HG03558 (cell line): ENCODE data around the gene ERMN.
"Not testable (repeated sequence)": the region's sequence is repeated elsewhere in the genome, so short reads cannot be mapped to it uniquely, and the experiment has no call there.

ENCODE experiments used
- ATAC-seq: cut with Tn5 transposase; IDR thresholded peaks from one replicate; pipeline ENCODE4 v1.9.1; 2021; ENCODE audit warnings: moderate number of reproducible peaks; ENCODE audit not compliant: unreplicated experiment; ENCODE audit errors: extremely low read depth

ERMN gene

DNA sequence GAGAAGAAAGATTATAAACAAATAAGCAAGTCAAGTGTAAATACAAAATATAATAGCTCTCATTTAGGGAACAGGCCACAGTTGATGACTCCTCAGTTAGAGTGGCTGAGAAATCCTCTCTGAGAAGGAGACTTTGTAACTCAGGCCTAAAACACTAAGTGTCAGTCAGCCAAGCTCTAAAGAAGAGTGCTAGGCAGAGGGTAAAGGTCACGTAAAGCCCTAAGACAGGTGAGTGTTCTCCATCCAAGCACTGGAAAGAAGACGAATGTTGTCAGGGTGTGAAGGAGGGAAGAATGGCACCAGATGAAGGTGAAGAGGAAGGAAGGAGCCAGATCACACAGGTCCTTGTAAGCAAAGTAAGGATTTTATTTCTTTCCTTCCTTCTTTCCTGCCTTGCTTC is 24.3 kb downstream of the ERMN start:
- no peak for ATAC-seq

DNA sequence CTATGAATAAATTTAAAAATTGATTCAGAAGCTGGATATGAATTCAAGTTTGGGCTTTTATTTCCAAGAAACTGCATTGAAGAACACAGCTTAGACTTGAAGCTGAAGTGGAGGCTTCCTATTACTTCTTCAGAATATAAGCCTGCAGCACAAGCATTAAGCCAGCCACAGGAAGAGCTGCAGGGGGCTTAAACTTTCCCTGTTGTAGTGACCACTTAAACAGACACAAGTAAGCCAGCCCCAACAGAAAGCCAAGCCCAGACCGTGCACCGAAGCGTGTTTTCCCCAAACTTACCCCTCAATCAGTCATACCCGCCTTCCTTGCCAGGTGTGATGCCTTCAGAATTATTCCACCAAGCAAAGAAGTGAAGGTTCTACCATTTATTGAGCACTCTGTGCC is 28.7 kb downstream of the ERMN start:
- no peak for ATAC-seq

DNA sequence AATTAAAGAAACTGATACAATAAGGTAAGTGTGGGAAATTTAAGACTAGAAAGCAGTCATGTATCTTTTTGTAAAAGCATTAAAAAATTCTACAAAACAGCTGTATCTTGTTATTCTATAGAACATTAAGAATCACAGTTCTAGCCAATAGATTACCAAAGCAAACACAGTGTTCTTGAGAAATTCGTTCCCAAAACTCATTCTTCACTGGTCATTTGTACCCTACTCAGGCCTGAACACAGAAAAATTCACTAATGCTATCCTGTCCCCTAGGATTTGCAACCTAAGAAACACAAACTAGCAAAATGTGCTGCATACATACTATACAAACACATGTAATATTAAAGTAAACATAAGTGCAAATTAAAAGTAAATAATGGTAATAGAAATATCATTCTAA is 29.1 kb downstream of the ERMN start:
- no peak for ATAC-seq

DNA sequence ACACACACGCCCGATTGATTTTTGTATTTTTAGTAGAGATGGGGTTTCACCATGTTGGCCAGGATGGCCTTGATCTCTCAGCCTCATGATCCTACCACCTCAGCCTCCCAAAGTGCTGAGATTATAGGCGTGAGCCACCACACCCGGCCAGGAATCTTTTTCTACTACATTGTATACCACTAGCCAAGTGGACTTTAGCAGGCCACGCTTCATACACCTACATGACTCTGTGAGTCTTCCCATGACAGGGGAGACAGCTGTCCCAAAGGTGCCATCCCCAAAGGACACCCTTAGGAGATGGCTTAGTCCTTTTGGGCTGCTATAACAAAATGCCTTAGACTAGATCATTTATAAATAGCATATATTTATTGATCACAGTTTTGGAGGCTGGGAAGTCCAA is 32.8 kb downstream of the ERMN start:
- no peak for ATAC-seq

DNA sequence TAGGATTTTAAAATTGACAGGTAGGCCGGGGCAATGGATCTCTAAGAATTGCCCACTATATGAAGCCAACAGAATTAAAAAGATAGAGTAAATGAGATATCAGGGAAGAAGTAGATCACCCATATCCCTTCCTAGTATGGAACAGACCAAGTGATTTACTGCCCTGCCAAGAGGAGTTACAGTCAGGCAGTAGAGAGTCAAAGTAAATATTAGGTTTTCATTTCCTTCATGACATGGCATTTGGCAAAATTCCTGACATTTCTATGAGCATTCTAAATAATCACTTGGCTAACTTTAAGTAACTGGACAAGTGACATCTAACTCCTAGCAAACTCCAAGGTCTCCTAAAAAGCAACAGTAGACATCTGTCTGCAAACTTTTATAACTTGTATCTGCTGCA is 34.6 kb downstream of the ERMN start:
- no peak for ATAC-seq

DNA sequence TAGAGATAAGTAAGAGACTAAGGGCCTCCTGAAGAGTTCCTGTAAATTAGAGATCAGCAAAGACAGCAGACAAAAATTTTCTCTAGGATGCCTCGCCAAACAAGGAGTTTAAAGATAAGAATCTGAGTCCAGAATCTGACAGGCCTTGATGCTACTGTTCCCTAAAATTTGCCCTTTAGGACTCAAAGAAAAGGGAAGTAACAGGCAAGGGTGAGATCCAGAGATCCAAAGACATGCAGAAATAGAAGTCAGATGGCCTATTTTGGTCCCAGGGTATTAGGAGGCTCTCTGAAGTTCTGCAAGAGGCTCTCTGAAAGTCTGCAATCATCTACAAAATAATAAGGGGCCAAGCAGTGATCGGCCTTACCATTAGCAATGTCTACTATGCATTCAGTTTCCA is 35.1 kb downstream of the ERMN start:
- no peak for ATAC-seq

DNA sequence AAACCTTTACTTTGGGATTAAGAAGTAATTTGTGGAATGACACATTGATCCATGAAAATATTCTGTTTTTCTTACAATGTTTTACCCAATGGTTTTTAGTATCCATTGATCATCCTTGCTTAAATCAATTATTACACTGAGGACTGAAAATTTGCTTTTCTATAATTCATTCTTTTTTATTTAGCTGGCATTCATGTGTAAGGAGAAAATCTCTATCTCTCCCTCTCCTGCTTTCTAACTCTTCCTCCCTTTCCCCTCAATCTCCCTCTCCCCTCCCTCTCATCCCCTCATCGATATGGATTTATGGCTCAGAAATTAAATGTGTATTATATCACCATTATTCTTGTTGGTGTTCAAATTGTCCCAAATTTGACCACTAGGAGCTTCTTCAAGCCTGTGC is 38.5 kb downstream of the ERMN start:
- no peak for ATAC-seq

DNA sequence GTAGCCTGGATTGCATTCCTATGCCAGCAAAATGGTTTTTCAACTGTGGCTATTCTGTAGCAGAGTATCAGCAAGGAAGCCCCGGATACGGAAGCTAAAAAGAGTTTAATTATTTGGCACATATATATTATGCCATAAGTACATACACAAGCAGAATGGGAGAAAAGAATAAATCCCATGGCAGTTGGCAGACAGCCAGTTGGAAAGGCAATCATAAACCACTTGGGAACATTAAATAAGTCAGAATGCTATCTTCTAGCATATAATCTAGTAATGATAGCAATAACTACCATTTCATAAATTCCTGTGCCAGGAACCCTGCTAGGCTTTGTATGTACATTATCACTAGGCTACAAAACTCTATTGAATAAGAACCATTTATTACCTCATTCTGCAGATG is 42.2 kb downstream of the ERMN start:
- ATAC-seq, result no peak

DNA sequence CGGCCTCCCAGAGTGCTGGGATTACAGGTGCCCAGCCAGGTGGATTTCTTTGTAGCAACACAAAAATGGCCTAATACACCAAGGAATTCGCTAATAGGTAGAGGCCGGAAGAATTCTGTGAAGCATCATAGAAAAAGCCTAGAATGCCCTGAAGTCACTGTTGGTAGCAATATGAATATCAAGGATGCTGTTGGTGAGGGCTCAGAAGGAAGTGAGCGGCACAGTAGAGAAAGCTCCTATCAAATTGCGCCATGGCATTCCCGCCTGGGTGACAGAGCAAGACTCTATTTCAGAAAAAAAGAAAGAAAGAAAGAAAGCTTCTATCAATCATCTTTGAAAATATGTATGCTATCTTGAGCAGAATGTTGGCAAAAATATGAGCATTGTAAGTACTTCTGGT is 44.3 kb downstream of the ERMN start:
- no peak for ATAC-seq

DNA sequence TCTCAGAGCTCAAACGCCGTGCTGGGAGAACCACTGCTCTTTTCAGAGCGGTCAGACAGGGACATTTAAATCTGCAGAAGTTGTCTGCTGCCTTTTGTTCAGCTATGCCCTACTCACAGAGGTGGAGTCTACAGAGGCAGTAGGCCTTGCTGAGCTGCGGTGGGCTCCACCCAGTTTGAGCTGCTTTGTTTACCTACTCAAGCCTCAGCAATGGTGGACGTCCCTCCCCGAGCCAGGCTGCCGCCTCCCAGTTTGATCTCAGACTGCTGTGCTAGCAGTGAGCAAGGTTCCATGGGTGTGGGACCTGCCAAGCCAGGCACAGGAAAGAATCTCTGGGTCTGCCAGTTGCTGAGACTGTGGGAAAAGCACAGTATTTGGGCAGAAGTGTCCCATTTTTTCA is 46.3 kb downstream of the ERMN start:
- not testable (repeated sequence) for ATAC-seq

DNA sequence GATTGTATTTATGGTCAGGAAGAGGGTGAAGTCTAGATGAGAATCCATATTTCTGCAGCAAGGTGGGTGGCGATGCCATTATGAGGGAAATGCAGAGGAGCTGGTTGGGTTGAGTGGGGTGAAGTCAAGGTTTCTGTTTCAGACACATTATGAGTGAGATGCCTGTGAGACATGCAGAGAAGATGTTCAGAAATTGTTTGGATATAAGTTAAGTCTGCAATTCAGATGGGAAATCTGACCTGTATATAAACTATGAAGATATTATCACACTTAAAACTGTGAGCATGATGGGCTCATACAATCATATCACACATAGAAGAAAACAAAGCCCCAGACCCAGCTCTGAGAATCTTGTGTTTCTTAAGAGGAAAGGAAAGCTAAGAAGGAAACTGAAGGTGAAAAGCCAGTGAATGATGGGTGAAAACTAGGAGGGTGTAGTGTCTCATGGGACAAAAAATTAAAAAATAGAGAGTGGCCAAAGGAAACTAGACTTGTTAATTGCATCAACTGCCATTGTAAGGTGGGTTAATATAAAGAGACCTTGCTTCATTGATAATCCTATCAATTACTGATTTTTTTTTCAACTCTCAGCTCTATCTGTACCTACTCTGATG is 53.9 kb downstream of the ERMN start:
- no peak for ATAC-seq

DNA sequence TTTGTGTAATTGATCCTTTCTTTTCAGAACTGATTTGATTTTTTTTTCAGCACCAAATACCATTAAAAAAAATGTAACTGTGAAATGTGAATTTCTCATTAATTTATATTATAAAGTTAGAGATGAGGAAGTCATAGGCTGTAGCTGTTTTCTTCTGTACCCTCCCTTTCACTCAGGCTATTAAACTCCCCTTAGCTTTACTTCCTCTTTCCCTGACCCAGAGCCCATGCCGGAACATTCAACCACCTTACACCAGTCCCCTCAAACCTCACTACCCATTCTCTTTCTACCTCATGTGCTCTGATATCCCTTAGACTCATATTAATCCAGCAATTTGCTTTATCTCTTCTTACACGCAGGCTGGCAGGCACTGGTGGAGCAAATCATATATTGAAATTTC is 55.7 kb downstream of the ERMN start:
- ATAC-seq, result no peak

DNA sequence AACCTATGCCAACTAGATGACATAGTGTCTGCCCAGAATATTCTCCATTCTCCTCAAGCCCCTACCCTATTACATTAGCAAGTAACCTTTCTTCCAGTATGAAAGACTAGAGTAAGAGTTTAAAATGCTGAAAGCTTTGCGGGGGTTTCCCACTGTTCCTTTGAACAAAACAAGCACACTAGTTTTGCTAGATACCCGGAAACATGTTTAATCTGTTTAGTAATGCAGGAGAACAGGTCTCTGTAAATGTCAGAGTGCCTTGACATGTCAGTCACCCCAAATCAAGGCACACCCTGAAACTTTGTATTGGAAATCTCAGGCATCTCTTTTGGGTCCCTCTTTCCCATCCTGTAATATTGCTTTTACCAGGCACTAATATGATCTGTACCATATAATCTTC is 56.6 kb downstream of the ERMN start:
- no peak for ATAC-seq
